Measurements from ENCODE around the gene IFT25.

The IFT25 gene

GRCh38 chr1:53905509-53905908 lies 40.0 kb downstream of the IFT25 start:
- no peaks in the 10 kb centered on the region for H3K27me3 ChIP-seq (ENCODE audit: control insufficient read depth in 2 of 2, insufficient read depth in 2 of 2, low read length in 2 of 2)
- no peak overlapping the region for H3K27ac ChIP-seq (ENCODE audit: low read depth in 2 of 2, low read length in 2 of 2)
- H3K9ac ChIP-seq (ENCODE audit: low read depth in 1 of 2, low read length in 2 of 2), result no peak overlapping the region
- H3K36me3 ChIP-seq (ENCODE audit: control insufficient read depth in 2 of 2, insufficient read depth in 2 of 2, low read length in 2 of 2), result no peaks in the 10 kb centered on the region
- H3K4me3 ChIP-seq (ENCODE audit: low read length in 2 of 2), result no peak overlapping the region
- no peaks in the 10 kb centered on the region for H3K9me3 ChIP-seq (ENCODE audit: control insufficient read depth in 2 of 2, low read length in 2 of 2)
- no peaks in the 10 kb centered on the region for H3K4me1 ChIP-seq (ENCODE audit: control insufficient read depth in 2 of 2, insufficient read depth in 2 of 2, low read length in 2 of 2)

- peaks cover 4 to 7% of the 10 kb centered on the region in 2 donors for H3K4me1 ChIP-seq (ENCODE audit: control insufficient read depth in 2 of 2, insufficient read depth in 2 of 2, low read length in 2 of 2)
- no peaks in the 10 kb centered on the region for H3K36me3 ChIP-seq (ENCODE audit: control insufficient read depth in 2 of 2, insufficient read depth in 2 of 2, low read length in 2 of 2)
- H3K4me3 ChIP-seq (ENCODE audit: low read length in 2 of 2), result no peak overlapping the region
- H3K27ac ChIP-seq (ENCODE audit: low read depth in 2 of 2, low read length in 2 of 2), result no peak overlapping the region
- no peaks in the 10 kb centered on the region for H3K9me3 ChIP-seq (ENCODE audit: control insufficient read depth in 2 of 2, low read length in 2 of 2)
- H3K9ac ChIP-seq (ENCODE audit: low read depth in 1 of 2, low read length in 2 of 2), result no peak overlapping the region
- no peaks in the 10 kb centered on the region for H3K27me3 ChIP-seq (ENCODE audit: control insufficient read depth in 2 of 2, insufficient read depth in 2 of 2, low read length in 2 of 2)
These were observed 43.0 kb downstream of the IFT25 start for GRCh38 chr1:53902235-53903138.

DNA sequence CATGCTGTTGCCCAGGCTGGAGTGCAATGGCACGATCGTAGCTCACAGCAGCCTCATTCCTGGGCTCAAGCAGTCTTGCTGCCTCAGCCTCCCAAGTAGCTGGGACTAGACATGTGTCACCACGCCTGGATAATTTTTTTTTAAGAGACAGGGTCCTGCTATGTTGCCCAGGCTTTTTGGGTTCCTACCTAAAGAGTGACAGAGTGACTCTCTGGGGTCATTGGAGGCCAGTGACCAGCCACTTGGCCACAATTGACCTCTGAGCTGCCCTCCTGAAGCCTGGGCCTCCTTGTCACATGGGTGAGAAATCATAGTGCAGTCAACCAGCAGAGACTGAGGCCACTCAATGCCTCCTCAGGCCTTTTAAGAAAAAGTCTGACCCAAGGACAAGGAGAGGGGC lies 45.8 kb downstream of the IFT25 start:
- peaks cover 4 to 15% of the 10 kb centered on the region in 2 donors for H3K4me1 ChIP-seq (ENCODE audit: control insufficient read depth in 2 of 2, insufficient read depth in 2 of 2, low read length in 2 of 2)
- H3K9ac ChIP-seq (ENCODE audit: low read depth in 1 of 2, low read length in 2 of 2), result no peak overlapping the region
- no peaks in the 10 kb centered on the region for H3K36me3 ChIP-seq (ENCODE audit: control insufficient read depth in 2 of 2, insufficient read depth in 2 of 2, low read length in 2 of 2)
- H3K9me3 ChIP-seq (ENCODE audit: control insufficient read depth in 2 of 2, low read length in 2 of 2), result no peaks in the 10 kb centered on the region
- no peaks in the 10 kb centered on the region for H3K27me3 ChIP-seq (ENCODE audit: control insufficient read depth in 2 of 2, insufficient read depth in 2 of 2, low read length in 2 of 2)
- H3K4me3 ChIP-seq (ENCODE audit: low read length in 2 of 2), result no peak overlapping the region
- no peak overlapping the region for H3K27ac ChIP-seq (ENCODE audit: low read depth in 2 of 2, low read length in 2 of 2)

DNA sequence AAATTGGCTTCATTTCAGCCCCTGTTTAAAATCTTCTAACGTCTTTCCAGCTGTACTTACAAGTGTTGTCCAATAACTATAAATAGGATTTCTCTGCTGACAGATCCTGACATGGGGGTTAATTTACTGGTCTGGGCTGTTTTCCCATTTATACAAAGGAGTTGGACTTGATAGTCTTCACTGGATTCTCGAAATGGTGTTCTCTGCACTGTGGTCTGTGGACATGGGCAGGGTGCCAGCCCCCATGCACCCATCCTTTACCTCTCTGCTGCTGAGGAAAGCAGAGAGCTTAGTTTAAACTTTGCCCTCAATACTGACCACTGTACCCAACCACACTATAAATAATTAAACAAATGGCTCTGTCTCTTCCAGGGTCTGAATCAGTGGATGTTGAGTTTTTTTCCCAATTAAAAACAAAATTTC lies 46.3 kb downstream of the IFT25 start:
- Histone ChIP-seq H3K27ac (ENCODE audit: low read depth in 2 of 2, low read length in 2 of 2) (no peak overlapping the region), H3K9ac (ENCODE audit: low read depth in 1 of 2, low read length in 2 of 2) (no peak overlapping the region), H3K9me3 (ENCODE audit: control insufficient read depth in 2 of 2, low read length in 2 of 2) (no peaks in the 10 kb centered on the region), H3K4me3 (ENCODE audit: low read length in 2 of 2) (no peak overlapping the region), H3K36me3 (ENCODE audit: control insufficient read depth in 2 of 2, insufficient read depth in 2 of 2, low read length in 2 of 2) (no peaks in the 10 kb centered on the region), H3K4me1 (ENCODE audit: control insufficient read depth in 2 of 2, insufficient read depth in 2 of 2, low read length in 2 of 2) (peaks cover 4 to 15% of the 10 kb centered on the region in 2 donors), H3K27me3 (ENCODE audit: control insufficient read depth in 2 of 2, insufficient read depth in 2 of 2, low read length in 2 of 2) (no peaks in the 10 kb centered on the region)

- H3K4me1 ChIP-seq (ENCODE audit: control insufficient read depth in 2 of 2, insufficient read depth in 2 of 2, low read length in 2 of 2), result peaks cover 4 to 19% of the 10 kb centered on the region in 2 donors
- peak overlapping the region; percentile 75 to 87 for H3K27ac ChIP-seq (ENCODE audit: low read depth in 2 of 2, low read length in 2 of 2)
- no peaks in the 10 kb centered on the region for H3K9me3 ChIP-seq (ENCODE audit: control insufficient read depth in 2 of 2, low read length in 2 of 2)
- no peaks in the 10 kb centered on the region for H3K27me3 ChIP-seq (ENCODE audit: control insufficient read depth in 2 of 2, insufficient read depth in 2 of 2, low read length in 2 of 2)
- no peak overlapping the region for H3K9ac ChIP-seq (ENCODE audit: low read depth in 1 of 2, low read length in 2 of 2)
- H3K36me3 ChIP-seq (ENCODE audit: control insufficient read depth in 2 of 2, insufficient read depth in 2 of 2, low read length in 2 of 2), result no peaks in the 10 kb centered on the region
- no peak overlapping the region for H3K4me3 ChIP-seq (ENCODE audit: low read length in 2 of 2)
These were observed 48.8 kb downstream of the IFT25 start for GRCh38 chr1:53896635-53897229.

GRCh38 chr1:53895421-53895820 lies 50.1 kb downstream of the IFT25 start:
- Histone ChIP-seq H3K4me1 (ENCODE audit: control insufficient read depth in 2 of 2, insufficient read depth in 2 of 2, low read length in 2 of 2) (peaks cover 5 to 20% of the 10 kb centered on the region in 2 donors), H3K27me3 (ENCODE audit: control insufficient read depth in 2 of 2, insufficient read depth in 2 of 2, low read length in 2 of 2) (no peaks in the 10 kb centered on the region), H3K27ac (ENCODE audit: low read depth in 2 of 2, low read length in 2 of 2) (no peak overlapping the region), H3K4me3 (ENCODE audit: low read length in 2 of 2) (no peak overlapping the region), H3K9ac (ENCODE audit: low read depth in 1 of 2, low read length in 2 of 2) (no peak overlapping the region), H3K9me3 (ENCODE audit: control insufficient read depth in 2 of 2, low read length in 2 of 2) (no peaks in the 10 kb centered on the region), H3K36me3 (ENCODE audit: control insufficient read depth in 2 of 2, insufficient read depth in 2 of 2, low read length in 2 of 2) (no peaks in the 10 kb centered on the region)

DNA sequence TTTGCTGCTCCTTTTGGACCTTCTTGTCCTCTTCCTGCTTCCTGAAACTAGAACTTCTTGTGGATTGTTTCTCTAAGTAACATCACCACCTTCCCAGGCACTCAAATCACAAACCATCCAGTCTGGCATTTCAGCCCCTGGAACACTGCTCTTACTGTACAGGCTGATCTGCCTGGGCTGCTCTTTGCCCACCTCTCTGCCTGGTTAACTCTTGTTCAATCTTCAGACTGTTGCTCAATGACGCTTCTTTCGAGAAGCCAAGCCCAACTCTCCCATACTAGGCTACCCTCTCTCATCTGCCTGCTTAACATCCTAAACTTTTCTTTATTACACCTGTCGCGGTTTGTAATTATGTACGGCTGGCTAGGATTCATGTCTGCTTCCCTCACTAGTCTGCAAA lies 50.9 kb downstream of the IFT25 start:
- peaks cover 9 to 23% of the 10 kb centered on the region in 2 donors for H3K4me1 ChIP-seq (ENCODE audit: control insufficient read depth in 2 of 2, insufficient read depth in 2 of 2, low read length in 2 of 2)
- H3K36me3 ChIP-seq (ENCODE audit: control insufficient read depth in 2 of 2, insufficient read depth in 2 of 2, low read length in 2 of 2), result no peaks in the 10 kb centered on the region
- H3K4me3 ChIP-seq (ENCODE audit: low read length in 2 of 2), result no peak overlapping the region
- H3K27ac ChIP-seq (ENCODE audit: low read depth in 2 of 2, low read length in 2 of 2), result no peak overlapping the region
- no peaks in the 10 kb centered on the region for H3K9me3 ChIP-seq (ENCODE audit: control insufficient read depth in 2 of 2, low read length in 2 of 2)
- H3K27me3 ChIP-seq (ENCODE audit: control insufficient read depth in 2 of 2, insufficient read depth in 2 of 2, low read length in 2 of 2), result no peaks in the 10 kb centered on the region
- H3K9ac ChIP-seq (ENCODE audit: low read depth in 1 of 2, low read length in 2 of 2), result no peak overlapping the region

- Histone ChIP-seq H3K4me3 (ENCODE audit: low read length in 2 of 2) (no peak within 1 kb of the TSS), H3K27ac (ENCODE audit: low read depth in 2 of 2, low read length in 2 of 2) (peak within 1 kb of the TSS in 1 of 2 donors; percentile 3), H3K36me3 (ENCODE audit: control insufficient read depth in 2 of 2, insufficient read depth in 2 of 2, low read length in 2 of 2) (no peaks in the 10 kb centered on the region), H3K9ac (ENCODE audit: low read depth in 1 of 2, low read length in 2 of 2) (no peak within 1 kb of the TSS), H3K27me3 (ENCODE audit: control insufficient read depth in 2 of 2, insufficient read depth in 2 of 2, low read length in 2 of 2) (no peaks in the 10 kb centered on the region), H3K4me1 (ENCODE audit: control insufficient read depth in 2 of 2, insufficient read depth in 2 of 2, low read length in 2 of 2) (peaks cover 10 to 25% of the 10 kb centered on the region in 2 donors), H3K9me3 (ENCODE audit: control insufficient read depth in 2 of 2, low read length in 2 of 2) (no peaks in the 10 kb centered on the region)
These were observed 51.4 kb downstream of the IFT25 start, which contains the start of gene DIO1 for GRCh38 chr1:53893999-53894636. Gene DIO1 (plus strand): TSS chr1:53894187. CDS start chr1:53894211, 24 bp downstream.

DNA sequence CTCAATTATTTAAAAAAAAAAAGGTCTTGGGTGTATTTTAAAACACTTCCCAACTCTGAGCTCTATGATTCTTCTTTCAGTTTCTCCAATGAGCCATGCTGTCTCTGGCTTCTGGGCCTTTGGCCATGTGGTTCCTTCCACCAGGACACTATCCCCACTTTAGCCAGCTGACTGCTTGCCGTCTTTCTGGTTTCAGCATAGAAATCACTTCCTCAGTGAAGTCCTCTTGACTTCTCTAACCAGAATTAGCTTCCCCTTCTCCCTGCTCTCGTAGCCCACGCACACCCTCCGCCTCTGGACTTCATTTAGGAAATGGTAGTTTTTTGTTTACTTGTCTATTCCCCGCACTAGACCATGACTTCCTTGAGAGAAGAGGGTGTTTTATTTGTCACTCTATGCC lies 52.6 kb downstream of the IFT25 start:
- Histone ChIP-seq H3K27ac (ENCODE audit: low read depth in 2 of 2, low read length in 2 of 2) (peak overlapping the region; percentile 3 to 38), H3K4me1 (ENCODE audit: control insufficient read depth in 2 of 2, insufficient read depth in 2 of 2, low read length in 2 of 2) (peaks cover 10 to 22% of the 10 kb centered on the region in 2 donors), H3K36me3 (ENCODE audit: control insufficient read depth in 2 of 2, insufficient read depth in 2 of 2, low read length in 2 of 2) (no peaks in the 10 kb centered on the region), H3K27me3 (ENCODE audit: control insufficient read depth in 2 of 2, insufficient read depth in 2 of 2, low read length in 2 of 2) (no peaks in the 10 kb centered on the region), H3K9ac (ENCODE audit: low read depth in 1 of 2, low read length in 2 of 2) (no peak overlapping the region), H3K4me3 (ENCODE audit: low read length in 2 of 2) (no peak overlapping the region), H3K9me3 (ENCODE audit: control insufficient read depth in 2 of 2, low read length in 2 of 2) (no peaks in the 10 kb centered on the region)

GRCh38 chr1:53891678-53892077 lies 53.8 kb downstream of the IFT25 start:
- Histone ChIP-seq H3K27me3 (ENCODE audit: control insufficient read depth in 2 of 2, insufficient read depth in 2 of 2, low read length in 2 of 2) (no peaks in the 10 kb centered on the region), H3K27ac (ENCODE audit: low read depth in 2 of 2, low read length in 2 of 2) (no peak overlapping the region), H3K9me3 (ENCODE audit: control insufficient read depth in 2 of 2, low read length in 2 of 2) (no peaks in the 10 kb centered on the region), H3K4me1 (ENCODE audit: control insufficient read depth in 2 of 2, insufficient read depth in 2 of 2, low read length in 2 of 2) (peaks cover 10 to 17% of the 10 kb centered on the region in 2 donors), H3K36me3 (ENCODE audit: control insufficient read depth in 2 of 2, insufficient read depth in 2 of 2, low read length in 2 of 2) (peaks cover 0 to 2% of the 10 kb centered on the region in 2 donors), H3K9ac (ENCODE audit: low read depth in 1 of 2, low read length in 2 of 2) (no peak overlapping the region), H3K4me3 (ENCODE audit: low read length in 2 of 2) (no peak overlapping the region)
